ENCODE results near the gene LCN2.
"Not testable (repeated sequence)": the region's sequence is repeated elsewhere in the genome, so short reads cannot be mapped to it uniquely, and the experiment has no call there.

LCN2 gene

DNA sequence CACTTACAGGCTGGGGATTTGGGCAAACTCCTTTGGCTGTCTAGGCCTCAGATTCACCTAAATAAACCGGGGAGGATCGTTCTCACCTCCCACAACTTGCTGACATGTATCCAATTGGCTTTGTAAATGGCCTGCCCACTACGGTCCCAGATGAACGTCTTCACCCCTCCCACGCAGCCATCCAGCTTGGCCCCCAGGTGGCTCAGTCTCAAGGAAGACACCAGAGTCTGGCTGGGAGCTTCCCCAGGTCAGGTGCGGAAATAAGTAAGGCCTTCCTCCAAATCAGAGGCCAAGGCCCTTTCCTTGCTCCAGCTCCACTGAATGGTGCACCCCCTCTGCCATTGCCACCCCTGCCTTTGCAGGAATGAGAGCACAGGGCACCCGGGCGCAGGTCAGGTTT is 30.7 kb downstream of the LCN2 start:
- DNase-seq, result no peak
- H3K9me3 ChIP-seq (ENCODE audit: control extremely low read depth in 1 of 5, control insufficient read depth in 4 of 5, insufficient read depth in 2 of 5, low read depth in 1 of 5, low read length in 4 of 5), result peaks cover 0 to 16% (median 13%) of the 10 kb centered on the region in 5 experiments
- H3K27me3 ChIP-seq (replicated peaks in 2 of 5; ENCODE audit: control insufficient read depth in 4 of 5, insufficient read depth in 5 of 5, low read length in 4 of 5), result no peaks in the 10 kb centered on the region
- no peak overlapping the region for H3K27ac ChIP-seq (ENCODE audit: insufficient read depth in 1 of 2, low read depth in 1 of 2, low read length in 2 of 2, poor library complexity in 1 of 2, severe bottlenecking in 2 of 2)
- WGBS (ENCODE audit: insufficient coverage), result 96% methylated on average over 5 of the region's 8 CpGs
- CTCF ChIA-PET, result no interaction called here
- H3K4me1 ChIP-seq (ENCODE audit: control extremely low read depth in 1 of 4, control insufficient read depth in 4 of 4, insufficient read depth in 4 of 4, low read length in 3 of 4), result no peaks in the 10 kb centered on the region
- no peak overlapping the region for H3K4me3 ChIP-seq (ENCODE audit: control insufficient read depth in 1 of 7, extremely low read depth in 1 of 7, insufficient read depth in 4 of 7, low read depth in 2 of 7, low read length in 6 of 7)
- POLR2A ChIA-PET, result no interaction called here
- peaks cover 15 to 72% (median 54%) of the 10 kb centered on the region in 4 experiments for H3K36me3 ChIP-seq (ENCODE audit: control insufficient read depth in 4 of 4, insufficient read depth in 4 of 4, low read length in 3 of 4)

DNA sequence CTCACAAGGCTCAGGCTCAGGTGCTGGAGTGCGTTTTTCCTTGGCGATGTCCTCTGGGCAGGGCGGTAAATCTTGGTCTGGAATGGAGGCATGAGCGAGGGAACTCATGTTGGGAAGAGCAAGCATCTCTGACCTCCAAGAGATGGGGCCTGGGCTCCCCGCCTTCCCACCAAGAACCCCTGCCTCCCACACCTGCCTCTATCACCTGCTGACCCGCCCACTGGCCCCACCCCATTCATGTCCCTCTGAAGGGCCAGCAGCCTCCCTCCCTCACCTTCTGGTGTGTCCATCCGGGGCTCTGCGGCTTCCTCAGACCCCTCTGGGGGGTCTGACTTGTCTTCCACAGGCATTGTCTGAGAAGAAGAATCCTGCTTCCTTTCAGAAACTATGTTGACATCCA is 31.2 kb downstream of the LCN2 start:
- H3K9me3 ChIP-seq (ENCODE audit: control extremely low read depth in 1 of 5, control insufficient read depth in 4 of 5, insufficient read depth in 2 of 5, low read depth in 1 of 5, low read length in 4 of 5), result peaks cover 0 to 16% (median 13%) of the 10 kb centered on the region in 5 experiments
- POLR2A ChIA-PET, result no interaction called here
- no peaks in the 10 kb centered on the region for H3K4me1 ChIP-seq (ENCODE audit: control extremely low read depth in 1 of 4, control insufficient read depth in 4 of 4, insufficient read depth in 4 of 4, low read length in 3 of 4)
- WGBS (ENCODE audit: insufficient coverage), result 100% methylated on average over 6 of the region's 8 CpGs
- no peak overlapping the region for H3K4me3 ChIP-seq (ENCODE audit: control insufficient read depth in 1 of 7, extremely low read depth in 1 of 7, insufficient read depth in 4 of 7, low read depth in 2 of 7, low read length in 6 of 7)
- no peaks in the 10 kb centered on the region for H3K27me3 ChIP-seq (replicated peaks in 2 of 5; ENCODE audit: control insufficient read depth in 4 of 5, insufficient read depth in 5 of 5, low read length in 4 of 5)
- CTCF ChIA-PET, result no interaction called here
- DNase-seq, result no peak
- no peak overlapping the region for H3K27ac ChIP-seq (ENCODE audit: insufficient read depth in 1 of 2, low read depth in 1 of 2, low read length in 2 of 2, poor library complexity in 1 of 2, severe bottlenecking in 2 of 2)
- peaks cover 17 to 71% (median 54%) of the 10 kb centered on the region in 4 experiments for H3K36me3 ChIP-seq (ENCODE audit: control insufficient read depth in 4 of 4, insufficient read depth in 4 of 4, low read length in 3 of 4)

DNA sequence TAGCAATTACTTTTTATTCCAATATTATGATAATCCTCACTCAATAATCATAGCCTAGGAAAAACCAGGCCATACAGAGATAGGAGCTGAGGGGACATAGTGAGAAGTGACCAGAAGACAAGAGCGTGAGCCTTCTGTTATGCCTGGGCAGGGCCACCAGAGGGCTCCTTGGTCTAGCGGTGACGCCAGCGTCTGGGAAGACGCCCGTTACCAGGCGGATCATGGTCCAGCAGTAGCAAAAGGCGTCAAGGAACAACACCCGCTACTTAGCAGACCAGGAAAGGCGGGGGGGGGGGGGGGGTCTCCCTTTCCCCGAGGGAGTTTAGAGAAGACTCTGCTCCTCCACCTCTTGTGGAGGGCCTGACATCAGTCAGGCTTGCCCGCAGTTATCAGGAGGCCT is 32.2 kb downstream of the LCN2 start:
- H3K4me3 ChIP-seq (ENCODE audit: control insufficient read depth in 1 of 7, extremely low read depth in 1 of 7, insufficient read depth in 4 of 7, low read depth in 2 of 7, low read length in 6 of 7); H3K27me3 ChIP-seq (replicated peaks in 2 of 5; ENCODE audit: control insufficient read depth in 4 of 5, insufficient read depth in 5 of 5, low read length in 4 of 5); H3K27ac ChIP-seq (ENCODE audit: insufficient read depth in 1 of 2, low read depth in 1 of 2, low read length in 2 of 2, poor library complexity in 1 of 2, severe bottlenecking in 2 of 2); H3K4me1 ChIP-seq (ENCODE audit: control extremely low read depth in 1 of 4, control insufficient read depth in 4 of 4, insufficient read depth in 4 of 4, low read length in 3 of 4); POLR2A ChIA-PET; DNase-seq: not testable (repeated sequence)
- WGBS (ENCODE audit: insufficient coverage), result no CpG with 5 or more reads among the region's 12 CpGs
- Histone ChIP-seq H3K9me3 (ENCODE audit: control extremely low read depth in 1 of 5, control insufficient read depth in 4 of 5, insufficient read depth in 2 of 5, low read depth in 1 of 5, low read length in 4 of 5) (peaks cover 0 to 16% (median 13%) of the 10 kb centered on the region in 5 experiments), H3K36me3 (ENCODE audit: control insufficient read depth in 4 of 4, insufficient read depth in 4 of 4, low read length in 3 of 4) (peaks cover 17 to 71% (median 51%) of the 10 kb centered on the region in 4 experiments)
- CTCF ChIA-PET, result interaction anchor here (0.7 to 0.8 kb wide), 2 partner anchors 12 to 17 kb away, joined by 3 to 4 read pairs; no protein-coding TSS in a partner anchor

DNA sequence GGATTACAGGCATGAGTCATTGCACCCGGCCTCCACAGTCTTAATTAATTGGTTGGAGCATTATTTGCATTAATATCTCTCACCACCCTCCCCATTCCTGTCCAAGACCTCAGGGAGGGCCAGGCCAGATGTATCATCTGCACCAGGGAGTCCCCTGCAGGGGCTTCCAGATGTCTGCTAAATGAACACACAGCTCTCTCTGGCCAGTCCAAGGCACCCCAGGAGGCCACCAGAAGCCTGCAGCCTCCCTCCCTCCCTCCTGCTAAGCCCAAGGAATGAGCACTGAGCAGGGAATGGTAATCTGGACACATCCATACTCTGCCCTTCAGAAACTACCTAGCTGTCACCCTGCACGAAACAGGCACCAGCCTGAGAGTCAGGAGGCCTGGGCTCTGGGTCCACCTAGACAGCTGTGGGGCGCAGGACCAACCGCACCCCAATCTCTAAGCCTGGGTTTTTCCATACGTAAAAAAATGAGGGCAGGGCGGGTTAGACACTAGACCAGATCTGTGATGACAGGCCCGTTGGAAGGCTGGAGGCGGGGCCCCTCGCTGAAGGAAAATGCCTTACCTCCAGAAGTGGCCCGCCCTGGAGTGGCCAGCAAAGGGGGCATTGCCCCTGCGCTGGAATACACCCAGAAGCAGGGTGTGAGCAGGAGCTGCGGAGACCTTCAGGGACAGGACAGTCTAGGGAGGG is 33.8 kb downstream of the LCN2 start:
- Histone ChIP-seq H3K27me3 (replicated peaks in 2 of 5; ENCODE audit: control insufficient read depth in 4 of 5, insufficient read depth in 5 of 5, low read length in 4 of 5) (no peaks in the 10 kb centered on the region), H3K36me3 (ENCODE audit: control insufficient read depth in 4 of 4, insufficient read depth in 4 of 4, low read length in 3 of 4) (peaks cover 15 to 66% (median 49%) of the 10 kb centered on the region in 4 experiments), H3K4me3 (ENCODE audit: control insufficient read depth in 1 of 7, extremely low read depth in 1 of 7, insufficient read depth in 4 of 7, low read depth in 2 of 7, low read length in 6 of 7) (no peak overlapping the region), H3K4me1 (ENCODE audit: control extremely low read depth in 1 of 4, control insufficient read depth in 4 of 4, insufficient read depth in 4 of 4, low read length in 3 of 4) (no peaks in the 10 kb centered on the region), H3K27ac (ENCODE audit: insufficient read depth in 1 of 2, low read depth in 1 of 2, low read length in 2 of 2, poor library complexity in 1 of 2, severe bottlenecking in 2 of 2) (no peak overlapping the region), H3K9me3 (ENCODE audit: control extremely low read depth in 1 of 5, control insufficient read depth in 4 of 5, insufficient read depth in 2 of 5, low read depth in 1 of 5, low read length in 4 of 5) (peaks cover 0 to 16% (median 13%) of the 10 kb centered on the region in 5 experiments)
- 98% methylated on average over 9 of the region's 12 CpGs for WGBS (ENCODE audit: insufficient coverage)
- no peak for DNase-seq
- POLR2A ChIA-PET, result no interaction called here
- CTCF ChIA-PET, result interaction anchor here (0.5 to 2.1 kb wide), 6 partner anchors 8 to 258 kb away, joined by 3 to 8 read pairs (median 3); no protein-coding TSS in a partner anchor

DNA sequence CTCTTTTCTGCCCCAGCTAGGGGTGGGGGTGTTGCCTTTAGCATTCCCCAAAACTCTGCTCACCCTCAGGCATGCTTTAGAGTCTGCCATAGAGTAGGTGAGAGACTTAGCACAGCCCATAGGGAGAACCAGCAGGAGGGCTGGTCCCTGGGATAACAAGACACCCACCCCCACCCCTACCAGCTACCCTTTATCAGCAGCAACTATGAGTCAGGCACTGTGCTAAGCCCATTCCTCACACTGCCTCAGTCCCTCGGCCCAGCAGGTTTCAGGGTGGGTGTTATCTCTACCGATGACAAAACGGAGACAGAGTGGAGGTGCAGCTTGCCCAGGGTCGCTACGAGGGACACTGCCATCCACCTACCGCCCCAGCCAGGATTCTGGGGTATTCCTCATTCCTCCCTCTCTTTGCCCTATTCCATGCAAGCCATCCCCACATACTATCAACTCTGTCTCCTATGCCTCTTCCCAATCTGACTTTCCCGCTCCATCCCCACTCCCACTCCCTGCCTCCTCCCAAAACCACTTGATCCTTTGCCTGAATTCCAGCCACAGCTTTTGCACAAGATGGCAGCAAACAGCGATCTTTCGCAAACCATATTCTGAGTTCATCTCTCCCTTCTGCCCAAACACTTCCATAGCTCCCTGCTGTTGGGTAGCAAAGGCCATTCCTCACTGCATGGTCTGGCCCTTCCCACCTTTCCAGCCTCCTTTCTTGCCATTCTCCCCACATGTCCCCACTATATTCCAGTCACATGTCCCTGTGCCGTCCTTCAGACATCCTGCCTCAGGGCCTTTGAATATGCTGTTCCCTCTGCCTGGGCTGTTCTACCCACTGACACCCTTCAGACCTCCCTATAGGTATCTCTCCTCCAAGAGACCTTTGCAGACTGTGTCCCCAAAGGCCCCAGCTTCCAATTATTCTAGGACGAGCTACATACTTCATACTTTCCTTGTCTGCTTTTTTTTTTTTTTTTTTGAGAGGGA is 37.0 kb downstream of the LCN2 start:
- H3K36me3 ChIP-seq (ENCODE audit: control insufficient read depth in 4 of 4, insufficient read depth in 4 of 4, low read length in 3 of 4), result peaks cover 9 to 47% (median 28%) of the 10 kb centered on the region in 4 experiments
- POLR2A ChIA-PET, result no interaction called here
- 98% methylated on average over 10 of the region's 11 CpGs for WGBS (ENCODE audit: insufficient coverage)

DNA sequence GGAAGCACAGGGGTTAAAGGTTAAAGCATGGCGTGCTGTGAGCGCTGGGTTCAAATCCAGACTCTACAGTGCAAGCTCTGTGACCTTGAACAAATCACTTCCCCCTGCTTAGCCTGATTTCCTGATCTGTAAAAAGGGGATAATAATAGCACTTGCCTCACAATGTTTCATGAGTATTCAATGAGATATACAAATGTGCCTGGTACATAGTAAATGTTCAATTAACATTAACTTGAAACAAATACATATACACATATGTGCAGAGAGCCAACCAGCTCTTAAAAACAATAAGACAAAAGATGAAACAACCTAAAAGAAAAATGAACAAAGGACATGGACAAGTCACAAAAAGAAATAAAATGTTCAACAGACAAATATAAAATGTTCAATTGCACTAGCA is 38.1 kb downstream of the LCN2 start:
- Histone ChIP-seq H3K9me3 (ENCODE audit: control extremely low read depth in 1 of 5, control insufficient read depth in 4 of 5, insufficient read depth in 2 of 5, low read depth in 1 of 5, low read length in 4 of 5) (no peaks in the 10 kb centered on the region), H3K4me3 (ENCODE audit: control insufficient read depth in 1 of 7, extremely low read depth in 1 of 7, insufficient read depth in 4 of 7, low read depth in 2 of 7, low read length in 6 of 7) (no peak overlapping the region), H3K36me3 (ENCODE audit: control insufficient read depth in 4 of 4, insufficient read depth in 4 of 4, low read length in 3 of 4) (peaks cover 9 to 45% (median 27%) of the 10 kb centered on the region in 4 experiments), H3K27ac (ENCODE audit: insufficient read depth in 1 of 2, low read depth in 1 of 2, low read length in 2 of 2, poor library complexity in 1 of 2, severe bottlenecking in 2 of 2) (no peak overlapping the region), H3K4me1 (ENCODE audit: control extremely low read depth in 1 of 4, control insufficient read depth in 4 of 4, insufficient read depth in 4 of 4, low read length in 3 of 4) (peaks cover 0 to 22% (median 17%) of the 10 kb centered on the region in 4 experiments), H3K27me3 (replicated peaks in 2 of 5; ENCODE audit: control insufficient read depth in 4 of 5, insufficient read depth in 5 of 5, low read length in 4 of 5) (no peaks in the 10 kb centered on the region)
- ChIA-PET POLR2A (no interaction called here), CTCF (interaction anchor here (1.1 to 1.8 kb wide), 3 partner anchors 16 to 154 kb away, joined by 4 to 5 read pairs (median 5); partner anchors contain the start of gene DNM1)
- WGBS (ENCODE audit: insufficient coverage), result 100% methylated on average over 2 of the region's 2 CpGs
- DNase-seq, result no peak

More for the DNA sequence above, 37.0 kb downstream of the LCN2 start:
- Histone ChIP-seq H3K9me3 (ENCODE audit: control extremely low read depth in 1 of 5, control insufficient read depth in 4 of 5, insufficient read depth in 2 of 5, low read depth in 1 of 5, low read length in 4 of 5) (no peaks in the 10 kb centered on the region), H3K27me3 (replicated peaks in 2 of 5; ENCODE audit: control insufficient read depth in 4 of 5, insufficient read depth in 5 of 5, low read length in 4 of 5) (no peaks in the 10 kb centered on the region), H3K4me3 (ENCODE audit: control insufficient read depth in 1 of 7, extremely low read depth in 1 of 7, insufficient read depth in 4 of 7, low read depth in 2 of 7, low read length in 6 of 7) (no peak overlapping the region), H3K4me1 (ENCODE audit: control extremely low read depth in 1 of 4, control insufficient read depth in 4 of 4, insufficient read depth in 4 of 4, low read length in 3 of 4) (peaks cover 0 to 14% (median 9%) of the 10 kb centered on the region in 4 experiments), H3K27ac (ENCODE audit: insufficient read depth in 1 of 2, low read depth in 1 of 2, low read length in 2 of 2, poor library complexity in 1 of 2, severe bottlenecking in 2 of 2) (no peak overlapping the region)
- DNase-seq, result no peak
- CTCF ChIA-PET, result interaction anchor here (0.6 to 1.8 kb wide), 5 partner anchors 11 to 675 kb away, joined by 3 to 5 read pairs (median 4); partner anchors contain the start of gene DNM1

Measured in common myeloid progenitor, CD34-positive (primary cell).